ENCODE results near the gene SPATA16.

- TF ChIP-seq ZNF274 (IDR thresholded peaks at IDR 0.05; ENCODE audit: low read depth, low read length): no peak
- TF ChIP-seq YY1 (IDR thresholded peaks at IDR 0.05; ENCODE audit: insufficient read depth, insufficient read length): no peak
Observed at GRCh38 chr3:173078525-173078924, 62.5 kb downstream of the SPATA16 start.

Data from NT2/D1 (cell line).